H1 (cell line): ENCODE measurements around the gene USP10. TPM values are rescaled to one million over a fixed set of nuclear protein-coding genes. Genes with fewer than 3 reads are reported as not detected.

Source experiments
- CTCF ChIA-PET: fragments of 300-600 bp; sonication (Branson Sonifier 250); formaldehyde crosslinking; loops from one replicate; lab custom pipeline; 2021; ENCODE audit not compliant: partially characterized antibody; lab: Charles Lee
- POLR2A ChIA-PET: fragments of 300-600 bp; sonication (Branson Sonifier 250); formaldehyde crosslinking; loops from one replicate; lab custom pipeline; 2021; ENCODE audit warnings: inconsistent platforms; ENCODE audit not compliant: partially characterized antibody; lab: Charles Lee
- DNase-seq, 2 experiments: peaks; one replicate each; pipeline versions ENCODE4 v3.0.0 to v3.0.0-alpha.2; 2010 to 2022; ENCODE audit warnings: low spot score in 2 of 2, low read depth in 1 of 2, mixed read lengths in 1 of 2
- FAIRE-seq: peaks from 2 replicates; lab custom pipeline; 2011; peaks lifted over from hg19 to GRCh38; lab: Jason Lieb, UNC
- H2AFZ ChIP-seq: 2 replicates; pipeline ENCODE4 v1.8.1; 2012; ENCODE audit warnings: low read length, inconsistent platforms
- H2AK5ac ChIP-seq: 2 replicates; pipeline ENCODE4 v1.6.1; 2013; ENCODE audit warnings: low read depth, low read length
- H2BK120ac ChIP-seq: replicated peaks from 2 replicates; pipeline ENCODE3; 2013; ENCODE audit warnings: low read depth, low read length, inconsistent platforms
- H2BK12ac ChIP-seq: 2 replicates; pipeline ENCODE4 v1.6.1; 2013; ENCODE audit warnings: low read depth, low read length
- H2BK15ac ChIP-seq: 2 replicates; pipeline ENCODE4 v1.6.1; 2013; ENCODE audit warnings: low read length
- H2BK20ac ChIP-seq: 2 replicates; pipeline ENCODE4 v1.6.1; 2013; ENCODE audit warnings: low read length
- H2BK5ac ChIP-seq: 2 replicates; pipeline ENCODE4 v1.6.1; 2013; ENCODE audit warnings: low read depth, low read length
- H3K14ac ChIP-seq: 2 replicates; pipeline ENCODE4 v1.6.1; 2013; ENCODE audit warnings: inconsistent platforms; ENCODE audit not compliant: insufficient read length
- H3K18ac ChIP-seq: 2 replicates; pipeline ENCODE4 v1.6.1; 2013; ENCODE audit warnings: low read length; ENCODE audit errors: extremely low read depth
- H3K23ac ChIP-seq: 2 replicates; pipeline ENCODE4 v1.6.1; 2013; ENCODE audit warnings: inconsistent platforms; ENCODE audit not compliant: insufficient read length
- H3K23me2 ChIP-seq: 2 replicates; pipeline ENCODE4 v1.6.1; 2013; ENCODE audit warnings: low read depth, low read length
- H3K27ac ChIP-seq: 2 replicates; pipeline ENCODE4 v1.6.1; 2011; ENCODE audit warnings: low read depth, low read length, inconsistent platforms
- H3K27me3 ChIP-seq, 4 experiments: replicated peaks in 1 of 4; 1 replicate in 1 of 4; 2 replicates in 3 of 4; pipeline versions ENCODE4 v1.6.1 to v1.8.1; 2011 to 2013; ENCODE audit warnings: low read length in 3 of 4, mild to moderate bottlenecking in 3 of 4, inconsistent platforms in 2 of 4, mixed read lengths in 2 of 4, moderate library complexity in 1 of 4; ENCODE audit not compliant: control insufficient read depth in 3 of 4, insufficient read depth in 3 of 4; ENCODE audit errors: extremely low read depth in 1 of 4
- H3K36me3 ChIP-seq, 4 experiments: 2 replicates each; pipeline versions ENCODE4 v1.6.1 to v1.8.1; 2011 to 2013; ENCODE audit warnings: mild to moderate bottlenecking in 4 of 4, low read length in 3 of 4, moderate library complexity in 2 of 4, control low read depth in 1 of 4, inconsistent platforms in 1 of 4; ENCODE audit not compliant: insufficient read depth in 4 of 4, control insufficient read depth in 2 of 4
- H3K4ac ChIP-seq: replicated peaks from 2 replicates; pipeline ENCODE3; 2013; ENCODE audit warnings: low read length, low read depth, mixed read lengths, inconsistent platforms; ENCODE audit not compliant: insufficient read length
- H3K4me1 ChIP-seq, 4 experiments: replicated peaks in 1 of 4; 1 replicate in 1 of 4; 2 replicates in 3 of 4; pipeline versions ENCODE4 v1.6.1 to v1.8.1; 2011 to 2013; ENCODE audit warnings: low read length in 3 of 4, inconsistent platforms in 2 of 4, mixed read lengths in 1 of 4; ENCODE audit not compliant: insufficient read depth in 4 of 4, control insufficient read depth in 3 of 4
- H3K4me2 ChIP-seq, 2 experiments: 2 replicates each; pipeline versions ENCODE4 v1.6.1 to v1.8.1; 2011 to 2013; ENCODE audit warnings: low read depth in 2 of 2, low read length in 2 of 2, control low read depth in 1 of 2, inconsistent platforms in 1 of 2, mild to moderate bottlenecking in 1 of 2; ENCODE audit not compliant: insufficient read depth in 1 of 2
- H3K4me3 ChIP-seq, 4 experiments: fragments of 200-600, 300-600 bp in 1 of 4; sonication (generic), shearing (Covaris generic), sonication (Bioruptor Twin) in 1 of 4; 2 replicates each; pipeline versions ENCODE4 v1.5.1 to v1.8.1; 2011 to 2016; ENCODE audit warnings: low read length in 4 of 4, low read depth in 3 of 4, control low read depth in 2 of 4, inconsistent platforms in 2 of 4, mild to moderate bottlenecking in 2 of 4, mixed read lengths in 1 of 4, moderate library complexity in 1 of 4; ENCODE audit not compliant: insufficient read depth in 2 of 4; ENCODE audit errors: extremely low read depth in 1 of 4
- H3K56ac ChIP-seq: replicated peaks from 2 replicates; pipeline ENCODE3; 2013; ENCODE audit warnings: low read depth, mild to moderate bottlenecking, mixed read lengths, low read length, inconsistent platforms; ENCODE audit not compliant: insufficient read length
- H3K79me1 ChIP-seq: 2 replicates; pipeline ENCODE4 v1.6.1; 2013; ENCODE audit warnings: low read depth, low read length, control low read depth
- H3K79me2 ChIP-seq, 2 experiments: 2 replicates each; pipeline versions ENCODE4 v1.6.1 to v1.8.1; 2012 to 2013; ENCODE audit warnings: low read length in 2 of 2, mild to moderate bottlenecking in 2 of 2, inconsistent platforms in 1 of 2; ENCODE audit not compliant: insufficient read depth in 2 of 2, control insufficient read depth in 1 of 2
- H3K9ac ChIP-seq, 4 experiments: replicated peaks in 1 of 4; 1 replicate in 1 of 4; 2 replicates in 3 of 4; pipeline versions ENCODE4 v1.6.1 to v1.8.1; 2011 to 2013; ENCODE audit warnings: low read depth in 3 of 4, low read length in 3 of 4, control low read depth in 2 of 4, mild to moderate bottlenecking in 2 of 4, moderate library complexity in 2 of 4, inconsistent platforms in 1 of 4; ENCODE audit errors: extremely low read depth in 1 of 4
- H3K9me3 ChIP-seq, 2 experiments: 2 replicates each; pipeline versions ENCODE4 v1.6.1 to v1.8.1; 2012 to 2013; ENCODE audit warnings: mild to moderate bottlenecking in 2 of 2, moderate library complexity in 2 of 2, control low read depth in 1 of 2, inconsistent platforms in 1 of 2, low read depth in 1 of 2, low read length in 1 of 2, mixed read lengths in 1 of 2; ENCODE audit not compliant: insufficient read depth in 2 of 2
- H4K20me1 ChIP-seq, 2 experiments: replicated peaks in 1 of 2; 2 replicates each; pipeline versions ENCODE3 to v1.8.1; 2011 to 2013; ENCODE audit warnings: inconsistent platforms in 2 of 2, low read length in 2 of 2, mild to moderate bottlenecking in 1 of 2; ENCODE audit not compliant: insufficient read depth in 2 of 2, control insufficient read depth in 1 of 2
- H4K5ac ChIP-seq: 2 replicates; pipeline ENCODE4 v1.6.1; 2013; ENCODE audit warnings: low read length, low read depth, mixed read lengths, inconsistent platforms; ENCODE audit not compliant: insufficient read length
- H4K8ac ChIP-seq: 2 replicates; pipeline ENCODE4 v1.8.0; 2013; ENCODE audit warnings: mild to moderate bottlenecking, moderate library complexity, low read length, inconsistent platforms; ENCODE audit not compliant: insufficient read depth; ENCODE audit errors: extremely low read depth
- H4K91ac ChIP-seq: replicated peaks from 2 replicates; pipeline ENCODE3; 2013; ENCODE audit warnings: low read length, mixed read lengths, inconsistent platforms; ENCODE audit not compliant: insufficient read length
- CBX5 ChIP-seq: fragments of 300-800, 300-1000 bp; sonication (generic); IDR thresholded peaks from 2 replicates; pipeline ENCODE4 v1.7.1; 2016; ENCODE audit warnings: antibody characterized with exemption, low read length, low read depth
- CHD2 ChIP-seq: IDR thresholded peaks from 2 replicates; pipeline ENCODE4 v1.6.1; 2012; ENCODE audit warnings: low read length, improper control_type of control experiment
- EP300 ChIP-seq, 2 experiments: IDR thresholded peaks; 1 replicate in 1 of 2; 2 replicates in 1 of 2; pipeline ENCODE4 v1.6.1; 2011 to 2012; ENCODE audit warnings: low read depth in 2 of 2, low read length in 2 of 2, mild to moderate bottlenecking in 2 of 2, borderline replicate concordance in 1 of 2, inconsistent platforms in 1 of 2, moderate library complexity in 1 of 2
- GTF2F1 ChIP-seq: IDR thresholded peaks from 2 replicates; pipeline ENCODE4 v1.6.1; 2012; ENCODE audit warnings: low read depth, low read length, improper control_type of control experiment, borderline replicate concordance
- JUN ChIP-seq: IDR thresholded peaks from 2 replicates; pipeline ENCODE4 v1.6.1; 2011; ENCODE audit warnings: low read depth, mild to moderate bottlenecking, improper control_type of control experiment, low read length
- KDM5A ChIP-seq: fragments of 200-600 bp; IDR thresholded peaks from 2 replicates; pipeline ENCODE4 v1.7.1; 2012; ENCODE audit warnings: mild to moderate bottlenecking, low read length, inconsistent platforms, mixed read lengths
- SP2 ChIP-seq: IDR thresholded peaks from 2 replicates; pipeline ENCODE4 v1.6.1; 2012; ENCODE audit warnings: mild to moderate bottlenecking, low read length, inconsistent platforms
- SRF ChIP-seq: IDR thresholded peaks from 2 replicates; pipeline ENCODE4 v1.6.1; 2011; ENCODE audit warnings: mild to moderate bottlenecking, low read depth, low read length, moderate library complexity
- SUZ12 ChIP-seq: fragments of 200-600 bp; sonication (generic); IDR thresholded peaks from 2 replicates; pipeline ENCODE4 v1.6.1; 2012; ENCODE audit warnings: mild to moderate bottlenecking, inconsistent platforms, low read length, moderate library complexity, mixed read lengths
- TEAD4 ChIP-seq: IDR thresholded peaks from 2 replicates; pipeline ENCODE4 v1.6.1; 2012; ENCODE audit warnings: low read depth, low read length, inconsistent platforms, mixed read lengths
- WGBS, 2 experiments: shearing (Covaris generic) in 1 of 2; methylation state at CpG; one replicate each; pipeline versions ENCODE4 v1.1.6 to v1.1.7; 2013 to 2015; ENCODE audit warnings: low lambda C conversion rate in 2 of 2, mixed read lengths in 2 of 2, inconsistent platforms in 1 of 2, low coverage in 1 of 2, missing lambda C conversion rate in 1 of 2; ENCODE audit not compliant: insufficient replicate concordance in 2 of 2, insufficient coverage in 1 of 2, insufficient read length in 1 of 2; ENCODE audit errors: extremely low coverage in 1 of 2, missing lambda C conversion rate in 1 of 2; 5-methylcytosine and 5-hydroxymethylcytosine counted together
- polyA plus RNA-seq, 7 experiments: library from polyadenylated mRNA; depleted of rRNA in 3 of 7; stranded (reverse) in 5 of 7; unstranded in 2 of 7; fragments of >200 nt in 5 of 7; fragments of 200-250 nt in 2 of 7; gene quantifications; 1 replicate in 5 of 7; 2 replicates in 1 of 7; 4 replicates in 1 of 7; pipeline versions ENCODE4 v1.2.1 to v1.2.3, GENCODE V29; 2011 to 2013; ENCODE audit warnings: missing spikeins in 2 of 7, mixed read lengths in 2 of 7
- total RNA-seq: library from RNA; stranded (reverse); fragmentation: NEBNext Ultra II Directional; extraction: Animal tissue kit (Norgen Biotek cat#: 25700); gene quantifications from 2 replicates; pipeline ENCODE4 v1.2.1, GENCODE V29; 2021
- TF ChIP-seq, protein P1 (sequence below): IDR thresholded peaks from 2 replicates; pipeline ENCODE4 v1.6.1; 2012; ENCODE audit warnings: low read length, inconsistent platforms
- TF ChIP-seq, protein P2 (sequence below): IDR thresholded peaks from 2 replicates; pipeline ENCODE4 v1.6.1; 2012; ENCODE audit warnings: inconsistent platforms

Gene USP10
- total and polyA plus RNA-seq, 2 of the 8 experiments (the other 6 are each of a cell fraction or from before 2014, with no cell fraction given): 171 to 195 TPM

DNA sequence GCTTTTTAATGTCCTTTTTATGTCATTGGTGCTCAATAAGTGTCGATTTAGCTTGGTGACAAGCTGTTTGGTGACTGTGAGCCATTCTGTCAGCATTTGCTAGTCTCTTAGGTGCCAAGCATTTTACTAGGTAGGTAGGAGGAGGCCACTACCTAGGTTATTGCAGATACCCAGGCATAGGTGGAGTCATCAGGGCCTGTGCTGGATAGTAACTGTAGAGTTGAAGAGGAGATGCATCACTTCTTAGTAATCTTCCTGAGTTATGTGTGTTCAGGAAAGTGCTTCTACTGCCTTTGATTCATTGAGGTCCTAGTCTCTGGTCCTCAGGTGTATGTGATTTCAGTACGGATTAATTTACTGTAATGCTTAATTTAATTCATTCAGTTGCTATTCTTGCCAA, 17.7 kb downstream of the USP10 start:
- Histone ChIP-seq H3K4me3 (no peak overlapping the region), H2BK120ac (no peak overlapping the region), H3K9ac (no peak overlapping the region; a peak in 1 of 7 replicates), H3K79me1 (peaks cover 15% of the 10 kb centered on the region), H3K36me3 (peaks cover 0 to 5% (median 0%) of the 10 kb centered on the region in 4 experiments; a peak in 2 of 8 replicates), H3K23me2 (no peaks in the 10 kb centered on the region), H4K91ac (no peak overlapping the region), H4K5ac (no peak overlapping the region), H3K18ac (no peak overlapping the region), H3K79me2 (peaks cover 58 to 100% of the 10 kb centered on the region in 2 experiments), H2BK5ac (no peak overlapping the region), H4K20me1 (peaks cover 34 to 48% of the 10 kb centered on the region in 2 experiments), H3K4ac (no peak overlapping the region), H2BK12ac (no peak overlapping the region), H3K14ac (no peak overlapping the region), H3K27ac (no peak overlapping the region), H2BK15ac (no peak overlapping the region), H2AK5ac (no peak overlapping the region), H4K8ac (no peak overlapping the region), H3K56ac (no peak overlapping the region), H3K4me2 (no peak overlapping the region), H3K9me3 (no peaks in the 10 kb centered on the region), H2BK20ac (no peak overlapping the region), H3K27me3 (no peaks in the 10 kb centered on the region), H3K23ac (no peak overlapping the region), H3K4me1 (peaks cover 2 to 14% (median 11%) of the 10 kb centered on the region in 4 experiments; a peak in 6 of 7 replicates), H2AFZ (no peak overlapping the region)
- 82% methylated on average over 2 of the region's 2 CpGs; no CpG with 5 or more reads in 1 of the 2 experiments for WGBS, 2 experiments
- DNase-seq: peak in 1 of 2 experiments; percentile 20
- FAIRE-seq: no peak
- POLR2A ChIA-PET: interaction anchor here (1.5 to 3.0 kb wide), 2 partner anchors 8 to 17 kb away, joined by 5 to 13 read pairs; no protein-coding TSS in a partner anchor
- CTCF ChIA-PET: interaction anchor here (0.7 to 8.7 kb wide), 5 partner anchors 8 to 48 kb away, joined by 4 to 71 read pairs (median 6); no protein-coding TSS in a partner anchor
- TF ChIP-seq SP2 (no peak), JUN (no peak), TEAD4 (no peak), SUZ12 (no peak), KDM5A (no peak), CBX5 (no peak), GTF2F1 (no peak), EP300 (IDR thresholded peaks at IDR 0.05; ENCODE audit: borderline replicate concordance in 1 of 2, low read depth in 2 of 2, low read length in 2 of 2) (no peak), SRF (no peak), CHD2 (no peak)
- TF ChIP-seq, protein P1, sequence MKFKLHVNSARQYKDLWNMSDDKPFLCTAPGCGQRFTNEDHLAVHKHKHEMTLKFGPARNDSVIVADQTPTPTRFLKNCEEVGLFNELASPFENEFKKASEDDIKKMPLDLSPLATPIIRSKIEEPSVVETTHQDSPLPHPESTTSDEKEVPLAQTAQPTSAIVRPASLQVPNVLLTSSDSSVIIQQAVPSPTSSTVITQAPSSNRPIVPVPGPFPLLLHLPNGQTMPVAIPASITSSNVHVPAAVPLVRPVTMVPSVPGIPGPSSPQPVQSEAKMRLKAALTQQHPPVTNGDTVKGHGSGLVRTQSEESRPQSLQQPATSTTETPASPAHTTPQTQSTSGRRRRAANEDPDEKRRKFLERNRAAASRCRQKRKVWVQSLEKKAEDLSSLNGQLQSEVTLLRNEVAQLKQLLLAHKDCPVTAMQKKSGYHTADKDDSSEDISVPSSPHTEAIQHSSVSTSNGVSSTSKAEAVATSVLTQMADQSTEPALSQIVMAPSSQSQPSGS: no peak
- TF ChIP-seq, protein P2, sequence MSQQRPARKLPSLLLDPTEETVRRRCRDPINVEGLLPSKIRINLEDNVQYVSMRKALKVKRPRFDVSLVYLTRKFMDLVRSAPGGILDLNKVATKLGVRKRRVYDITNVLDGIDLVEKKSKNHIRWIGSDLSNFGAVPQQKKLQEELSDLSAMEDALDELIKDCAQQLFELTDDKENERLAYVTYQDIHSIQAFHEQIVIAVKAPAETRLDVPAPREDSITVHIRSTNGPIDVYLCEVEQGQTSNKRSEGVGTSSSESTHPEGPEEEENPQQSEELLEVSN: no peak
